ENCODE data around the gene CCDC38.

Gene CCDC38

GRCh38 chr12:95959107-95959506 lies 16.7 kb upstream of the CCDC38 start:
- no peak for DNase-seq

GRCh38 chr12:95956557-95957145 lies 14.2 kb upstream of the CCDC38 start:
- no peak for DNase-seq

DNA sequence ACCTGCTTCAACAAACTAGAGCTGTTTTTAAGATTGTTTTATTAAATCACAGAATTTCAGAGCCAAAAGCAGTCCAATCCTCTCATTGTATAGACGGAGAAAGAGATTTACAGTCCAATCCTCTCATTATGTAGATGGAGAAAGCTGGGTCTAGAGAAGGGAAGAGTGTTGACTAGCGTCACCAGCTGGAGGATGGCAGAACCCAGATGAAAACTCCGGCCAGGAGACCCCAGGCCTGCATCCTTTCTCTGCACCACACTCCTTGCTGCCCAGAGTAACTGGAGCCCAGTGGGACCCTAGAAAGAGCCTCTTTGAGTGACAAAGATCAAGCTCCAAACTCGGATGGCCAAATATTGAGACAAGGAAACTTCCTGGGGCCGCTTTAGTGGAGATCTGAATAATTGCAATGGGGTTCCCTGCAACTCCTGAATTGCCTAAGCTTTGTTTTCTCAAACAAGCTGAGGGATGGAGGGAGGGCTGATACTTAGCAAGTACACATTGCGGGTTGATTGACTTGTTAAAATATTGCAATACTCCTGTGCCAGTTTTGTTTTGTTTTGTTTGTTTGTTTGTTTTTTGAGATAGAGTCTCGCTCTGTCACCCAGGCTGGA lies 13.2 kb upstream of the CCDC38 start:
- DNase-seq = no peak

DNA sequence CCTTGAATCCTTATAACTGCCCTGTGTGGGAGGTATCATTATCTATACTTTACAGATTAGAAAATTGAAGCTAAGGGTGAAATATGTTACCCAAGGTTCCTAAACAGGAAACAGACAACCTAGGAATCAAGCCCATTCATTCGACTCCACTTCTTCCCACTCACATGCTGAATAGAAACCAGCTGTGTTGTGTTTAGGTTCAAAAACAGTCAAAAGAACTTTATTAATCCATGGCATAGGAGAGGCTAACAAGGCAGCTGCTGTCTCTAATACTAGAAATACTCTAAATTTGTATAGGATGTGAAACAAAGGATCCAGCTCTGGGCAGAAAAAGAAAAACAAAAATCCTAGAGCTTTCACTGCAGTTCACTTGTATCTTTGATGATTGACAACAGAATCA lies 10.6 kb upstream of the CCDC38 start:
- DNase-seq = no peak

DNA sequence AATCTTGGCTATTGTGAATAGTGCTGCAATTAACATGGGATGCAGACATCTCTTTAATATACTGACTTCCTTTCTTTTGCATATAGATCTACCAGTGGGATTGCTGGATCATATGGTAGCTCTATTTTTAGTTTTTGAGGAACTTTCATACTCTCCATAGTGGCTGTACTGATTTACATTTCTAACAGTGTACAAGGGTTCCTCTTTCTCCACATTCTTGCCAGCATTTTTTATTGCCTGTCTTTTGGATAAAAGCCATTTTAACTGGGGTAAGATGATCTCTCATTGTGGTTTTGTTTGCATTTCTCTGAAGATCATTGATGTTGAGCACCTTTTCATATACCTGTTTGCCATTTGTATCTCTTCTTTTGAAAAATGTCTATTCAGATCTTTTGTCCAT lies 9.1 kb upstream of the CCDC38 start:
- DNase-seq = no peak

DNA sequence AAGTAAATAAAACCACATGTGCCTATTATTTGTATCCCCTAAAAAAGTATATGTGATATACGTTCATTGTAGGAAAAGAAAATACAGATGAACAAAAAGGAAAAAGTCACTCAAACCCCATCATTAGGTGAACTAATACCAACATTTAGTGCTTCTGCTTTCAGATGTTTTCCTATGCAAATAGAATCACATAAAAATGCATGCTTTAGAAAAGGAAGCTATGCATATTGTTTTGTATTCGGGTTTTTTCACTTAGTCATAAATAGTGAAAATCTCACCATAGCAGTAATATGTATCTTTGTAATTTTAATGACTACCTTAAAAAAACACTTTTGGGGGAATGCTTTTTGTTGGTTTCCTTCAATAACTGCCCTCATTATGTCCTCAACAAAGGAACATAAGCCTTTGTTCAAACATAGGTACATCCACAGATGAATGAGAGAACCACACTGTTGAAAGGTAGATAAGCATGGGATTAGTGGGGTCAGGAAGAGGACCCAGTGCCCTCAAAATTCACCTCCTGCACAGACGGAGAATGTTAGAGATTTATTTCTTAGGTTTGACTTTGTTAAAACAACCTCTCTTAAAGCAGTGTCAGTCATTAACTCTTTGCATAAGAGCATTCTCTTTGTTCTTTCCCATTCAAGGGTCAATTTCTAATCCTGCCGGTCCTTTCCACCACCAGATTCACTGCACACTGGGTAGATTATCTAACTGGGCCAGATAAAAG lies 7.2 kb upstream of the CCDC38 start:
- no peak for DNase-seq

- no peak for DNase-seq
Observed at GRCh38 chr12:95944108-95944704, 1.8 kb upstream of the CCDC38 start.

GRCh38 chr12:95943330-95943842 lies 972 bp upstream of the CCDC38 start, which contains the start of gene AMDHD1:
AMDHD1 (plus strand) TSS chr12:95943331; CDS start chr12:95943399, 68 bp downstream.
- DNase-seq = peak; percentile 84

DNA sequence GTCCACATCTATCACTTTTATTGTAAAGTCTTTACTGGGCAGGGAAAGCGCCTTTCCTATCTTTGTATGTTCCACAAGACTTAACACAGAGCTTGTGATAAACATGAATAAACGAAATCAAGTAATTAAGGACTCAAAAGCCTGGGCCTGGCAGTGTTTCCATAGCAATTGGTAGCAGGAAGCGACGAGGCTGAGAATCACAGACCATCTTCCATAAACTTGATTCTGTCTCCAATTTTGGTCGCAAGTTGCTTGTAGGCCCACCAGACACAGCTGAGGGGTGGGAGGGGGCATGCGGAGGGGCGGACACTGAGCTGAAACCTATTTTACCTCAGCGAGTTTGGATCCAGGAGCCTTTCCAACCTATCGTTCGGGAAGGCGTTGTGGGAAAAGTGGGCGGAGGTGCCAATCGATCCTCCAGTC lies 302 bp downstream of the CCDC38 start:
- DNase-seq = no peak

DNA sequence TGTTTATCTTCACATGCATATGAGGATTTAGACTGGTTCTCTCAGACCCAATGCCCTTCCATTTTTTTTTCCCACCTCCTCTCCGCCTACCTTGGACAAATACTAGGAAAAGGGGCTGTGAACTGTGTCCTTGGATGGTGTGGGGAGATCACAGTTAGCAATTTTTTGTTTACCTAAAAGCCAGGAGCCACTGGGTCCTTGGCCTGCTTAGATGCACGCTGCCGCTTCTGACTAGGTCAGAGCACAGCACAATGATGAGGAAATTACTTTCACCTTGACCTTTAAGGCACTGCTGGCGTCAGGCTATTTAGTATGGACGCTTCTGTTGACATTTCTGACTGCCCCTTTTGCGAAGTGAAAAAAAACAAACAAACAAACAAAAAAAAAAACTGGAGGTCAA lies 1.9 kb downstream of the CCDC38 start:
- DNase-seq = no peak

GRCh38 chr12:95922231-95922630 lies 20.2 kb downstream of the CCDC38 start:
- DNase-seq = no peak

GRCh38 chr12:95919110-95919509 lies 23.3 kb downstream of the CCDC38 start:
- no peak for DNase-seq

- peak; percentile 53 for DNase-seq
Observed at GRCh38 chr12:95918194-95918993, 24.0 kb downstream of the CCDC38 start.

- no peak for DNase-seq
Observed at GRCh38 chr12:95909871-95910270, 32.5 kb downstream of the CCDC38 start.

DNA sequence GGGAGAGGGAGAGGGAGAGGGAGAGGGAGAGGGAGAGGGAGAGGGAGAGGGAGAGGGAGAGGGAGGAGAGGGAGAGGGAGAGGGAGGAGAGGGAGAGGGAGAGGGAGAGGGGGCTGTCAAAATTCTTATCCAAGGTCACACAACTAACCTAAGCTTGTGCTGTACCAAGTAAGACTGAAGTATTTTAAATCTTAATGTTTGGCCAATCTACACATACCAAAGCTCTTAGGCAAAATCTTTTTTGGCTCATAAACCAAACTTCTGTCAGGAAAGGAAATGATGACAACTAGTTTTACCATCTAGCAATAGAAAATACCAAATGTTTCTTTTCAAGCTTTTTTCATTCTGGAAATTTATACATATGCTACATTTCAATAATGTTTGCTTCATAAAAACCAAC lies 33.8 kb downstream of the CCDC38 start:
- no peak for DNase-seq

DNA sequence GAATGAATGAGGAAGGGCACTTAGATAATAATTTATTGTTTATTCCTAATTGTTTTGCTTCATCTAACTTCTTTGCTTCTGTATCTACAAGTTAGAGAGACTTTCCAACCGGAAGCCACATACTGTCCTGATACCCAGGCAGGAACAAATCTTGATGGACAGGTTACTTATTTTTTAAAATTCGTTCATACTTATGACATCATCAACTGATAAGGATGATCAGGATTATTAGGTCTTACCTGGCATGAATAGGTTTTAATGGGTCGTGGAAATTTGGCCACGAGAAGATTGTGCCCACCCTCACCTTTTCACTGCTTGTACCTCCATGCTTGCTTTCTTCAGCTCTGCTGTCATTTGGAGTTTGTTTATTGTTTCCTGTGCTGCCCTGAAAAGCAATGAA lies 44.3 kb downstream of the CCDC38 start:
- no peak for DNase-seq

DNA sequence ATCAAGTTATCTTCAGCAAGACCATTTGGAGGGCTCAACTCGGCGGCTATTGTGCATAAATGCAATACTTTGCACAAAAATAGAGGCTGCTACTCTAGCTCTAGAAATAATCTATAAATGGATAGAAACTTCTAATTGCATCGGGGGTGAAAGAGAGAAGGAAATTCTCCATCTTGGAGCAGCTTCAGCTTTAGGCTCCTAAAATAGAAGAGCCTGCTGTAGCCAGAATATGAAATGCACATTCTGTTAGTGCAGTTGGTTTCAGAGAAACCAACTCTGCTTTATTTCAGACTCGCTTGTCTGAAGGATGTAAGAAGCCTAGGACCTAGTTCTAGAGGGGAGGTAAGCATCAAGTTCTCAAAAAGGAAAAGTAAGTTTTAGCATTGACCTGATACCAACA lies 45.6 kb downstream of the CCDC38 start:
- DNase-seq = no peak

DNA sequence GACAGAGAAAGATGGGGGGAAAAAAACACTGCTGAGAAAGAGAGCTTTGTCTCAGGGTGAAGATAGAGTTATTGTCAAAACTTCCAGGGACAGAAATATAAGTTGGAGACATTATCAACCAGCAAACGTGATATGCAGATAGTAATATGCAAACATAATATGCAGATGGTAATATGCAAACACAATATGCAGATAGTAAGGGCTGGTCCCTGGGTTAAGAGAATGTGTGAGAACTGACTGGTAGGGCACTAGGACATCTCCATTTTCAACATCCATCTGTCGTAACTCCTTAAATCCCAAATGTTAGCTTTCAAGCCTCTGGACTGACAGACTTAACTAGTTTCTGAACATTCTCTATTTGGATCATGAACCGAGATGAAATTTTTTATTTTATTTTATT lies 51.5 kb downstream of the CCDC38 start:
- DNase-seq = no peak

GRCh38 chr12:95887311-95887710 lies 55.1 kb downstream of the CCDC38 start:
- DNase-seq = no peak

- no peak for DNase-seq
Observed at GRCh38 chr12:95884998-95885397, 57.4 kb downstream of the CCDC38 start.

- DNase-seq = no peak
Observed at GRCh38 chr12:95882873-95883272, 59.5 kb downstream of the CCDC38 start.

GRCh38 chr12:95882080-95882479 lies 60.3 kb downstream of the CCDC38 start:
- DNase-seq = no peak

Measured in activated CD8-positive, alpha-beta memory T cell treated with anti-CD3 and anti-CD28 coated beads, Interleukin-2, amount 50 U/mL, for 48 hours (primary cell).